ENCODE measurements around the gene CENPN. TPM values are rescaled to one million over a fixed set of nuclear protein-coding genes. Genes with fewer than 3 reads are reported as not detected.

The CENPN gene
- total and polyA plus RNA-seq, 2 of the 13 experiments (the other 11 are each of a cell fraction or from before 2014, with no cell fraction given), result 29.7 to 129 TPM

GRCh38 chr16:80990978-80991377 is 16.0 kb upstream of the CENPN start (continued):
- TF ChIP-seq, protein P1, sequence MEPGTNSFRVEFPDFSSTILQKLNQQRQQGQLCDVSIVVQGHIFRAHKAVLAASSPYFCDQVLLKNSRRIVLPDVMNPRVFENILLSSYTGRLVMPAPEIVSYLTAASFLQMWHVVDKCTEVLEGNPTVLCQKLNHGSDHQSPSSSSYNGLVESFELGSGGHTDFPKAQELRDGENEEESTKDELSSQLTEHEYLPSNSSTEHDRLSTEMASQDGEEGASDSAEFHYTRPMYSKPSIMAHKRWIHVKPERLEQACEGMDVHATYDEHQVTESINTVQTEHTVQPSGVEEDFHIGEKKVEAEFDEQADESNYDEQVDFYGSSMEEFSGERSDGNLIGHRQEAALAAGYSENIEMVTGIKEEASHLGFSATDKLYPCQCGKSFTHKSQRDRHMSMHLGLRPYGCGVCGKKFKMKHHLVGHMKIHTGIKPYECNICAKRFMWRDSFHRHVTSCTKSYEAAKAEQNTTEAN (CRISPR knock-in tag; conservative IDR thresholded peaks at IDR 0.05), result no peak
- TF ChIP-seq CEBPG (CRISPR knock-in tag; IDR thresholded peaks at IDR 0.05) (0 out of 2 replicates have a peak, but pooled peaks have one; percentile 3), CBFB (CRISPR knock-in tag; IDR thresholded peaks at IDR 0.05) (no peak)

- ChIA-PET POLR2A (no interaction called here), CTCF (ENCODE audit: low intra/inter-chr PET ratio, low total read pairs) (no interaction called here)
- no peaks in the 10 kb centered on the region for H3K27me3 ChIP-seq (ENCODE audit: control insufficient read depth in 1 of 2, insufficient read depth in 2 of 2, low read length in 2 of 2)
- in situ Hi-C loops (cut with HindIII; ENCODE audit: extremely low pct_ligation_motif_present, low pct_unique_long_range_greater_than_20kb), result no loop called here
- H3K79me2 ChIP-seq (ENCODE audit: insufficient read depth, low read length), result peaks cover 94% of the 10 kb centered on the region
- H3K36me3 ChIP-seq (replicated peaks in 1 of 2; ENCODE audit: control insufficient read depth in 1 of 2, insufficient read depth in 2 of 2, low read length in 2 of 2), result no peaks in the 10 kb centered on the region; a peak in 2 of 5 replicates
- H2AFZ ChIP-seq (ENCODE audit: low read length), result no peak overlapping the region
- WGBS (ENCODE audit: low lambda C conversion rate), result 12% methylated on average over 6 of the region's 6 CpGs
- FAIRE-seq (peak; percentile 67), DNase-seq (ENCODE audit: low spot score) (peak; percentile 73), ATAC-seq (peak; percentile 82)
- no peaks in the 10 kb centered on the region for H3K9me3 ChIP-seq (ENCODE audit: low read length)
- intact Hi-C loops (cut with micrococcal nuclease; ENCODE audit: unreplicated experiment), result loop anchor here (1.0 kb wide), 1 partner anchor 84 kb away; no protein-coding TSS in a partner anchor
- peaks cover 78% of the 10 kb centered on the region for H3K4me1 ChIP-seq (ENCODE audit: insufficient read depth, low read length)
- H3K9ac ChIP-seq (ENCODE audit: insufficient read depth, low read depth, low read length), result peak overlapping the region; percentile 11; the same call in 1 of the 2 replicates
- peak overlapping the region; percentile 65 for H3K27ac ChIP-seq (ENCODE audit: extremely low read length, insufficient read depth, low read length)
- no peaks in the 10 kb centered on the region for H4K20me1 ChIP-seq (ENCODE audit: insufficient read depth, low read length)
- H3K4me3 ChIP-seq (replicated peaks in 1 of 3; ENCODE audit: insufficient read depth in 1 of 3, low read depth in 2 of 3, low read length in 3 of 3), result peak overlapping the region in 1 of 3 experiments; percentile 13; a peak in 1 of 6 replicates
- H3K4me2 ChIP-seq (ENCODE audit: low read depth, low read length), result peak overlapping the region; percentile 67
- BruUV-seq (replicated peaks), result no TSS peak
- TF ChIP-seq EZH2 (conservative IDR thresholded peaks at IDR 0.05; ENCODE audit: low read depth, low read length) (no peak), MED1 (CRISPR knock-in tag; IDR thresholded peaks at IDR 0.05) (peak; percentile 48; the same call in 1 of the 2 replicates), MXI1 (IDR thresholded peaks at IDR 0.05; ENCODE audit: borderline replicate concordance, low read depth, low read length) (peak; percentile 13; the same call in 1 of the 3 replicates), SMC3 (IDR thresholded peaks at IDR 0.05; ENCODE audit: low read length) (no peak), ZNF207 (IDR thresholded peaks at IDR 0.05; ENCODE audit: borderline replicate concordance) (no peak), FOXA1 (IDR thresholded peaks at IDR 0.05) (peak; percentile 98), FOXA1 (CRISPR knock-in tag; IDR thresholded peaks at IDR 0.05) (peak; percentile 93), RFX3 (CRISPR knock-in tag; IDR thresholded peaks at IDR 0.05) (no peak), TERF1 (CRISPR knock-in tag; IDR thresholded peaks at IDR 0.05) (no peak), ZNF776 (CRISPR knock-in tag; IDR thresholded peaks at IDR 0.05) (no peak), ZNF503 (CRISPR knock-in tag; IDR thresholded peaks at IDR 0.05) (peak; percentile 69), NONO (IDR thresholded peaks at IDR 0.05) (no peak), NONO (CRISPR knock-in tag; conservative IDR thresholded peaks at IDR 0.05) (0 out of 2 replicates have a peak, but pooled peaks have one; percentile 24), ZNF766 (CRISPR knock-in tag; IDR thresholded peaks at IDR 0.05; ENCODE audit: borderline replicate concordance) (no peak), ARNT2 (CRISPR knock-in tag; IDR thresholded peaks at IDR 0.05; ENCODE audit: low read depth) (no peak), SOX6 (IDR thresholded peaks at IDR 0.05) (no peak), SOX6 (CRISPR knock-in tag; IDR thresholded peaks at IDR 0.05) (peak; percentile 61)
- TF ChIP-seq, protein P2, sequence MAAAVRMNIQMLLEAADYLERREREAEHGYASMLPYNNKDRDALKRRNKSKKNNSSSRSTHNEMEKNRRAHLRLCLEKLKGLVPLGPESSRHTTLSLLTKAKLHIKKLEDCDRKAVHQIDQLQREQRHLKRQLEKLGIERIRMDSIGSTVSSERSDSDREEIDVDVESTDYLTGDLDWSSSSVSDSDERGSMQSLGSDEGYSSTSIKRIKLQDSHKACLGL (CRISPR knock-in tag; IDR thresholded peaks at IDR 0.05), result no peak
Observed at GRCh38 chr16:80991792-80992430, 15.1 kb upstream of the CENPN start.

Measured in HepG2 (cell line).